Mesothelial cell of epicardium (in vitro differentiated cells): ENCODE measurements around the gene BST2. TPM values are rescaled to one million over a fixed set of nuclear protein-coding genes. Genes with fewer than 3 reads are reported as not detected.

Experiments
- DNase-seq, 2 experiments: peaks; one replicate each; pipeline ENCODE4 v3.0.0; 2021; ENCODE audit warnings: low spot score in 2 of 2; ENCODE audit not compliant: unreplicated experiment in 2 of 2
- H3K27ac Mint-ChIP-seq: 2 replicates; pipeline ENCODE4 v1.8.0; 2021; ENCODE audit warnings: mixed read lengths
- H3K27me3 Mint-ChIP-seq: 2 replicates; pipeline ENCODE4 v1.8.0; 2021; ENCODE audit warnings: low read depth, mixed read lengths
- H3K36me3 Mint-ChIP-seq: 2 replicates; pipeline ENCODE4 v1.8.0; 2021; ENCODE audit warnings: mixed read lengths
- H3K4me1 Mint-ChIP-seq: 2 replicates; pipeline ENCODE4 v1.8.0; 2021; ENCODE audit warnings: mixed read lengths
- H3K4me3 Mint-ChIP-seq: 2 replicates; pipeline ENCODE4 v1.8.0; 2021; ENCODE audit warnings: mild to moderate bottlenecking, moderate library complexity, mixed read lengths
- H3K9me3 Mint-ChIP-seq: 2 replicates; pipeline ENCODE4 v1.8.0; 2021; ENCODE audit warnings: mixed read lengths
- CTCF ChIP-seq: fragments of 200-600 bp; sonication (generic); IDR thresholded peaks from one replicate; pipeline ENCODE4 v1.5.0; 2021; ENCODE audit warnings: antibody characterized with exemption; ENCODE audit not compliant: unreplicated experiment
- total RNA-seq: library from RNA; stranded (reverse); gene quantifications from 3 replicates; pipeline ENCODE4 v1.2.1, GENCODE V29; 2021

Gene BST2
- total RNA-seq, 1 donor from 2014 or later, result 362 TPM

DNA sequence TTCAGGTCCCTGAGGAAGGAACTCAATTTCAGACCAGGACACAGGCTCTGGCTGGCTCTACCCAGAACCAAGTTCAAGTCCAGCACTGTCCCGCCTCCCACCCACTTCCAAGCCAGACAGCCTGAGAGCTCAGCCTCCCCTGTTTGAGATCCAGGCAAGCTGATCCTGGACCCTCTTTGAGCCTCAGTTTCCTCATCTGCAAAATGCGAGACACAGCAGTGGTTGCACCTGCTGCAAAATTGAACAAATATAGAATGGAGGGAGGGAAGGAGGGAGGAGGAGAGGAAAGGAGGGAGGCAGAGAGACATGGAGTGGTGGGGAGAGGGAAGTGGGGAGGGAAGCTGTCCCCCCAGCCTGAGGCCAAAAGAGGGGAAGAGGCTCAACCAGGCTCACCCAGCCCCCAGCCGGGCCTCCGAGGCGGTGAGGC lies 42.3 kb upstream of the BST2 start:
- H3K27ac Mint-ChIP-seq, result no peak overlapping the region
- no peaks in the 10 kb centered on the region for H3K9me3 Mint-ChIP-seq
- H3K4me1 Mint-ChIP-seq, result peaks cover 4% of the 10 kb centered on the region
- no peak for TF ChIP-seq CTCF
- peaks cover 14% of the 10 kb centered on the region for H3K27me3 Mint-ChIP-seq
- peak overlapping the region; percentile 62 for H3K4me3 Mint-ChIP-seq
- no peaks in the 10 kb centered on the region for H3K36me3 Mint-ChIP-seq
- no peak for DNase-seq

DNA sequence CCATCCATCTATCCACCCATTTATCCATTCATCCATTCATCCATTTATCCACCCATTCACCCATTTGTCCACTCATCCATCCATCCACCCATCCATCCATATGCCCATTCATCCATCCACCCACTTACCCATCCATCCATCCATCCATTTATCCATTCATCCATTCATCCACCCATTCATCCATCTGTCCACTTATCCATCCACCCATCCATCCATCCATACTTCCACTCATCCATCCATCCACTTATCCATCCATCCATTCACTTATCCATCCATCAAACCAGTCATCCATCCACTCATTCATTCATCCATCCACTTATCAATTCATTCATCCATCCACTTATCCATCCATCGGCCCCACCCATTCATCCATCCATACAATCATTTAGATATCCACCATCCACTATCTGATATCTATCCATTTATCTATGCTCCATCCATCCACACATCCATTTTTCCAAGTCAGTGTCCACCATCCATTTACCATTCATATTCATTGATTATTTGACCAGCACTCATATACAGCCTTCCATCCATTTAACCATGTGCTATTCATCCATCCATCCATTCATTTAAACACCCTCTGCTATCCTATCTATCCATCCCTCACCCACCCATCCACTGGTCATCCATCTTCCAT lies 40.2 kb upstream of the BST2 start:
- no peak for DNase-seq
- H3K36me3 Mint-ChIP-seq, result no peaks in the 10 kb centered on the region
- no peak overlapping the region for H3K4me3 Mint-ChIP-seq
- peaks cover 14% of the 10 kb centered on the region for H3K27me3 Mint-ChIP-seq
- H3K4me1 Mint-ChIP-seq, result peaks cover 10% of the 10 kb centered on the region
- no peak overlapping the region for H3K27ac Mint-ChIP-seq
- TF ChIP-seq CTCF, result no peak
- no peaks in the 10 kb centered on the region for H3K9me3 Mint-ChIP-seq

DNA sequence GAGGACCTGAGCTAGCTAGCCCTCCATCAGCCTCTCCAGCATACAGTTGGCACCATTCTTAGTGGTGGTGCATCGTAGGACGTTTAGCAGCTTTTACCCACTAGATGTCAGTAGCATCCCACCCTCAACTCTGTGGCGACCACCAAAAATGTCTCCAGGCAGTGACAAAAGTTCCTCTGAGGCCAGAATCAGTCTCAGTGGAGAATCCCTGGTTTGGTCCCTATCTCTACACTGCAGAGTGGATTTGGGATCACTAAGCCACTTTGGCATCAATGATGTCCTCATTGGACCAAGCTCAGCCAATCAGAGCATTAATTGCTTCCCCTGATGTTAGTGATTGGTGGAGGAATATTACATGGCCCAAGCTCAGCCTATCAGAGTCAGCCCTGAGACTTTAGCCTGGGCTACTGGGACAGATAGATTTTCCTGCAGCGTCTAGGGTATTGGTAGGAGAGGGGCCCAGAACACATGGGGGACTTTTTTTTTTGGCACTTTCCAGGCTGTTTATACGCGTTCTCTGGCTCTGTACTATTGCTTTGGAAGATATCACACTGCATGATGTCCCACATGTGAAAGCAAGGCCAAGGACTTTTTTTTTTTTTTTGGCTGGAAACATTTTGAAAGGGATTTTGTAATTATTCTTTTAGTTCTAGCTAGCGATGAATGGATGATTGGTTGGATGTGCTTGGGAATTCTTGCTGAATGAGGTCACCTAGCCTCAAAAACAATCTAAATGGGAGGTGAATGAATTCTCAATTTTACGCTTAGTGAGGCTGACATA lies 36.0 kb upstream of the BST2 start:
- TF ChIP-seq CTCF, result no peak
- H3K36me3 Mint-ChIP-seq, result peaks cover 3% of the 10 kb centered on the region
- peaks cover 6% of the 10 kb centered on the region for H3K4me1 Mint-ChIP-seq
- H3K4me3 Mint-ChIP-seq, result no peak overlapping the region
- no peak for DNase-seq
- H3K27me3 Mint-ChIP-seq, result no peaks in the 10 kb centered on the region
- no peaks in the 10 kb centered on the region for H3K9me3 Mint-ChIP-seq
- peak overlapping the region; percentile 72 for H3K27ac Mint-ChIP-seq

GRCh38 chr19:17436874-17437267 lies 31.4 kb upstream of the BST2 start:
- TF ChIP-seq CTCF, result no peak
- no peak overlapping the region for H3K27ac Mint-ChIP-seq
- no peak for DNase-seq
- no peak overlapping the region for H3K4me3 Mint-ChIP-seq
- H3K36me3 Mint-ChIP-seq, result peaks cover 11% of the 10 kb centered on the region
- H3K27me3 Mint-ChIP-seq, result no peaks in the 10 kb centered on the region
- peaks cover 5% of the 10 kb centered on the region for H3K4me1 Mint-ChIP-seq
- no peaks in the 10 kb centered on the region for H3K9me3 Mint-ChIP-seq

DNA sequence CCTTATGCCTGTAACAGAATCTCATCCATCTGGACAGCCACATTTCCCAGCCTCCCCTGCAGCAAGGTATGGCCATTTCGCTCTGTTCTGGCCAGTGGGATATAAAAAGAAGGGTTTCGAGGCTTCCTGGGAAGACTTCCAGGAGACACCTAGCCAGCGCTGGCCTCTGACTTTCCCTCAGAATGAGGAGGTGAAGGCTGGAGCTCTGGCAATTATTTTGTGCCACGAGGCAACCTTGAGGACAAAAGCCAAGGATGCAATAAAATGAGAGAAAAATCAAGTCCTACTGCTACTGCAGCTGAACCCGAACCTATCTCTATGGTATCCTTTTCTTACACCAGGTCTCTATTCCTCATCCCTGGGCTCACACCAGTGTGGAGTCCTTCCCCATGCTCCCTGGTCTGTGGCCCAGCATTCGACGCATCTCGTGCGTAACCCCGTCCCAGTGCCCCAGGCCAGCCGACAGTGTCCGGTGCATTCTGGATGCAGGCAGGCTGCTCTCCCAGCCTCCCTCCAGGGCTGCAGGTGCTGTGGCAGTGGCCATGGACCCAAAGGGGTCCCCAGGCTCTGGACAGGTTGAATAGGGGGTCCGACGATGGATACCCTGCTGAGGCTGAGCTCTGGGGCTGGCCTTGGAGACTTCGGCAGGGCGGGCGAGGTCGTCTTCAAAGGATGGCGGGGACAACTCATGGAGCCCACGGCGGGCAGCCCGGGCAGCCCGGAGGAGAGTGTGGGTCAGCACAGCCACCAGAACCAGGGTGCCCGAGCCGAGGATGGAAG lies 30.9 kb upstream of the BST2 start:
- no peaks in the 10 kb centered on the region for H3K9me3 Mint-ChIP-seq
- no peak overlapping the region for H3K27ac Mint-ChIP-seq
- no peak overlapping the region for H3K4me3 Mint-ChIP-seq
- no peaks in the 10 kb centered on the region for H3K27me3 Mint-ChIP-seq
- DNase-seq, result no peak
- peaks cover 11% of the 10 kb centered on the region for H3K36me3 Mint-ChIP-seq
- no peaks in the 10 kb centered on the region for H3K4me1 Mint-ChIP-seq
- TF ChIP-seq CTCF, result no peak
